OCI-LY7 (cell line): ENCODE measurements around the gene GCKR. TPM values are rescaled to one million over a fixed set of nuclear protein-coding genes. Genes with fewer than 3 reads are reported as not detected.

ENCODE experiments used
- BruUV-seq: library from RNA; stranded (reverse); fragments of 400-500 nt; replicated peaks from 2 replicates; lab custom pipeline; 2021; lab: Mats Ljungman, UMichigan
- CTCF ChIA-PET: fragments of 300-600 bp; sonication (Branson Sonifier 250); formaldehyde crosslinking; loops from one replicate; lab custom pipeline; 2022; ENCODE audit warnings: antibody characterized with exemption; ENCODE audit not compliant: unreplicated experiment; lab: Charles Lee
- POLR2A ChIA-PET: fragments of 300-600 bp; sonication (Branson Sonifier 250); formaldehyde crosslinking; loops from one replicate; lab custom pipeline; 2022; ENCODE audit warnings: antibody characterized with exemption; lab: Charles Lee
- DNase-seq: peaks from one replicate; pipeline ENCODE4 v3.0.0-alpha.2; 2015; ENCODE audit warnings: low spot score
- H2AFZ ChIP-seq: fragments of 200-600 bp; sonication (generic), shearing (Covaris generic); 2 replicates; pipeline ENCODE4 v1.6.1; 2014; ENCODE audit warnings: mild to moderate bottlenecking, antibody characterized with exemption, low read length, moderate library complexity
- H3K27ac ChIP-seq: fragments of 200-600 bp; sonication (generic); 2 replicates; pipeline ENCODE4 v1.5.1; 2014; ENCODE audit warnings: mixed run types, low read depth, mild to moderate bottlenecking, moderate library complexity, low read length, inconsistent platforms; ENCODE audit not compliant: poor library complexity, severe bottlenecking
- H3K36me3 ChIP-seq: fragments of 200-600 bp; sonication (generic); 2 replicates; pipeline ENCODE4 v1.6.1; 2014; ENCODE audit warnings: mild to moderate bottlenecking, antibody characterized with exemption, low read length, moderate library complexity, mixed read lengths; ENCODE audit not compliant: insufficient read depth
- H3K4me1 ChIP-seq: fragments of 200-600 bp; sonication (generic); 2 replicates; pipeline ENCODE4 v1.5.1; 2014; ENCODE audit warnings: mild to moderate bottlenecking, low read length; ENCODE audit not compliant: insufficient read depth, poor library complexity, severe bottlenecking
- H3K4me2 ChIP-seq: fragments of 200-600 bp; sonication (generic); 2 replicates; pipeline ENCODE4 v1.6.1; 2014; ENCODE audit warnings: mild to moderate bottlenecking, low read length
- H3K4me3 ChIP-seq: fragments of 200-600 bp; sonication (generic); 2 replicates; pipeline ENCODE4 v1.5.1; 2014; ENCODE audit warnings: mild to moderate bottlenecking, low read depth, low read length; ENCODE audit not compliant: poor library complexity, severe bottlenecking
- H3K79me2 ChIP-seq: fragments of 200-600 bp; sonication (generic); 2 replicates; pipeline ENCODE4 v1.6.1; 2016; ENCODE audit warnings: low read depth, mild to moderate bottlenecking, low read length, moderate library complexity, mixed read lengths; ENCODE audit not compliant: insufficient read depth
- H3K9me2 ChIP-seq: fragments of 200-600 bp; sonication (generic); 2 replicates; pipeline ENCODE4 v1.6.1; 2016; ENCODE audit warnings: mild to moderate bottlenecking, low read length, mixed read lengths; ENCODE audit not compliant: insufficient read depth
- H3K9me3 ChIP-seq: fragments of 200-600 bp; sonication (generic); 2 replicates; pipeline ENCODE4 v1.6.1; 2014; ENCODE audit warnings: mild to moderate bottlenecking, mixed run types, low read length, mixed read lengths
- H4K20me1 ChIP-seq: fragments of 200-600 bp; sonication (generic); 2 replicates; pipeline ENCODE4 v1.6.1; 2014; ENCODE audit warnings: mild to moderate bottlenecking, antibody characterized with exemption, low read length, moderate library complexity, mixed read lengths; ENCODE audit not compliant: insufficient read depth
- CTCF ChIP-seq: fragments of 200-600 bp; sonication (generic); conservative IDR thresholded peaks from 2 replicates; pipeline ENCODE4 v1.5.1; 2014; ENCODE audit warnings: mild to moderate bottlenecking, antibody characterized with exemption, low read length, moderate library complexity, mixed read lengths
- EZH2phosphoT487 ChIP-seq: fragments of 200-600 bp; sonication (generic); IDR thresholded peaks from 2 replicates; pipeline ENCODE4 v1.6.1; 2018; ENCODE audit warnings: low read depth, borderline replicate concordance, mild to moderate bottlenecking, mixed run types, antibody characterized with exemption, low read length, moderate library complexity, mixed read lengths
- intact Hi-C: fragments of 100-400 bp; cut with micrococcal nuclease; formaldehyde crosslinking; loops from one replicate; pipeline ENCODE4 v1.10.0; 2022; ENCODE audit not compliant: unreplicated experiment
- total RNA-seq, 2 experiments: library from RNA; depleted of rRNA in 1 of 2; stranded (reverse); fragments of >200 nt in 1 of 2; shearing (Covaris generic) in 1 of 2; gene quantifications; 2 replicates each; pipeline ENCODE4 v1.2.3, GENCODE V29; 2014 to 2022

The GCKR gene
- total RNA-seq, 2 experiments from 2014 or later = not detected

DNA sequence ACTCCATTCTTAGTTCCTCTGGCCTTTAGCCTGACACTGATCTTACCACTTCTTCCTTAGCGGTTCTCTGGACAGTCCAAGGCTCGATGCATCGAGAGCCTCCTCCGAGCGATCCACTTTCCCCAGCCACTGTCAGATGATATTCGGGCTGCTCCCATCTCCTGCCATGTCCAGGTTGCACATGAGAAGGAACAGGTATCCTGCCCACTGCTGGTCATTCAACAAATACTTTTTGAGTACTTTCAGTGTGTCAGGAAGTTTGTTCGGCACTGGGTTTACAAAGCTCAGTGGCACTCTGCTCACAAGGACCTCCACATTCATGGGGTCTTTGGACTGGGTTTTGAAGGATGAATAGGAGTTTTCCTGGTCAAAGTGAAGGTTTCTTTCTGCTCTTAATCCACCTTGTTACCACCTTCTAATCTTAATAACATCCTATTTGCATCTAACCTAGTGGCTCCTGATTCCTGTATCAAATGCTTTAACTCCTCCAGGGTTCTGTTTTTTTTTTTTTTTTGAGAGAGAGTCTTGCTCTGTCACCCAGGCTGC is 25.8 kb downstream of the GCKR start:
- DNase-seq = no peak
- Histone ChIP-seq H3K79me2 (no peaks in the 10 kb centered on the region), H3K36me3 (no peaks in the 10 kb centered on the region), H4K20me1 (no peaks in the 10 kb centered on the region), H3K4me1 (no peaks in the 10 kb centered on the region), H3K9me2 (no peaks in the 10 kb centered on the region), H2AFZ (no peak overlapping the region), H3K4me3 (no peak overlapping the region), H3K9me3 (no peaks in the 10 kb centered on the region), H3K27ac (no peak overlapping the region), H3K4me2 (no peak overlapping the region)
- CTCF ChIA-PET = no interaction called here
- intact Hi-C loops = no loop called here
- TF ChIP-seq EZH2phosphoT487 = no peak
- TF ChIP-seq CTCF = no peak
- no TSS peak for BruUV-seq
- POLR2A ChIA-PET = no interaction called here

GRCh38 chr2:27527182-27527581 is 30.5 kb downstream of the GCKR start:
- no peak overlapping the region for H3K4me3 ChIP-seq
- no peak for TF ChIP-seq CTCF
- no peak for TF ChIP-seq EZH2phosphoT487
- no peak overlapping the region for H3K27ac ChIP-seq
- H3K9me3 ChIP-seq = no peaks in the 10 kb centered on the region
- H4K20me1 ChIP-seq = no peaks in the 10 kb centered on the region
- H3K36me3 ChIP-seq = no peaks in the 10 kb centered on the region
- no peaks in the 10 kb centered on the region for H3K79me2 ChIP-seq
- no peak for DNase-seq
- H3K4me1 ChIP-seq = no peaks in the 10 kb centered on the region
- BruUV-seq = no TSS peak
- intact Hi-C loops = no loop called here
- H3K9me2 ChIP-seq = no peaks in the 10 kb centered on the region
- H2AFZ ChIP-seq = no peak overlapping the region
- POLR2A ChIA-PET = interaction anchor here (0.6 kb wide), 1 partner anchor 186 kb away, joined by 4 read pairs; no protein-coding TSS in a partner anchor
- no peak overlapping the region for H3K4me2 ChIP-seq
- CTCF ChIA-PET = no interaction called here

DNA sequence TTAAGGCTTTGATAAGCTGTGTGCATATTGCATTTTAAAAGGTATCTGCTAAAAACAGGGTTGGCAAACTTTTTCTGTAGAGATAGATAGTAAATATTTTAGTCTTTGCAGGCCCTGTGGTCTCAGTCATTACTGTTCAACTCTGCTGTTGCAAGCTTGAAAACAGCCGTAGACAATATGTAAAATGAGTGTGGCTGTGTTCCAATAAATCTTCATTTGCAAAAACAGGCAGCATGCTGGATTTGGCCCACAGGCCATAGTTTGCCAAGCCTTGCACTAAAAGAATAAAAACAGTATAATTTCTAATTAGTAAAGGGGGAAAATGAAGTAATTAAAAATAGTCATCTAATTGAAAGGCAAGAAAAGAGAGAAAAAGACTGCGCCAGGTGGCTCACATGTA is 35.3 kb downstream of the GCKR start:
- TF ChIP-seq CTCF (no peak), EZH2phosphoT487 (no peak)
- intact Hi-C loops = no loop called here

More for the DNA sequence above, 35.3 kb downstream of the GCKR start:
- H3K9me3 ChIP-seq = no peaks in the 10 kb centered on the region
- no TSS peak for BruUV-seq
- H3K4me3 ChIP-seq = no peak overlapping the region
- ChIA-PET POLR2A (no interaction called here), CTCF (no interaction called here)
- no peaks in the 10 kb centered on the region for H3K9me2 ChIP-seq
- H3K4me2 ChIP-seq = no peak overlapping the region
- no peak for DNase-seq
- no peak overlapping the region for H2AFZ ChIP-seq
- H3K4me1 ChIP-seq = no peaks in the 10 kb centered on the region
- no peaks in the 10 kb centered on the region for H3K36me3 ChIP-seq
- H4K20me1 ChIP-seq = no peaks in the 10 kb centered on the region
- no peak overlapping the region for H3K27ac ChIP-seq
- H3K79me2 ChIP-seq = no peaks in the 10 kb centered on the region
